Neuronal stem cell (in vitro differentiated cells): Measurements from ENCODE around the gene FOSL2.

ENCODE experiments used
- DNase-seq: peaks from one replicate; pipeline ENCODE4 v3.0.0-alpha.2; 2013; ENCODE audit warnings: low spot score
- H2AFZ ChIP-seq: one replicate; pipeline ENCODE4 v1.6.1; 2013; ENCODE audit warnings: mild to moderate bottlenecking, low read length, inconsistent platforms
- H2AK5ac ChIP-seq: 2 replicates; pipeline ENCODE4 v1.6.1; 2013; ENCODE audit warnings: low read depth, mild to moderate bottlenecking, inconsistent platforms, low read length, moderate library complexity, mixed read lengths
- H2BK120ac ChIP-seq: 2 replicates; pipeline ENCODE4 v1.6.1; 2013; ENCODE audit warnings: low read depth, mild to moderate bottlenecking, inconsistent platforms, low read length, moderate library complexity, mixed read lengths
- H2BK12ac ChIP-seq: one replicate; pipeline ENCODE4 v1.6.1; 2013; ENCODE audit warnings: low read length, inconsistent platforms
- H2BK15ac ChIP-seq: 2 replicates; pipeline ENCODE4 v1.6.1; 2013; ENCODE audit warnings: mild to moderate bottlenecking, low read length, inconsistent platforms, mixed read lengths
- H2BK5ac ChIP-seq: one replicate; pipeline ENCODE4 v1.6.1; 2013; ENCODE audit warnings: inconsistent platforms, mild to moderate bottlenecking, low read length, moderate library complexity
- H3K14ac ChIP-seq: one replicate; pipeline ENCODE4 v1.6.1; 2013; ENCODE audit warnings: low read length, inconsistent platforms
- H3K18ac ChIP-seq: 2 replicates; pipeline ENCODE4 v1.6.1; 2013; ENCODE audit warnings: low read length, inconsistent platforms
- H3K23ac ChIP-seq: 2 replicates; pipeline ENCODE4 v1.6.1; 2013; ENCODE audit warnings: low read depth, mild to moderate bottlenecking, mixed read lengths, low read length, inconsistent platforms; ENCODE audit not compliant: poor library complexity
- H3K27ac ChIP-seq: replicated peaks from 3 replicates; pipeline ENCODE4 v1.5.1; 2013; ENCODE audit warnings: low read length, inconsistent platforms
- H3K27me3 ChIP-seq, 3 experiments: 2 replicates each; pipeline ENCODE4 v1.6.1; 2013; ENCODE audit warnings: low read length in 3 of 3, mild to moderate bottlenecking in 2 of 3, inconsistent platforms in 1 of 3, low read depth in 1 of 3, mixed read lengths in 1 of 3, moderate library complexity in 1 of 3; ENCODE audit not compliant: control insufficient read depth in 3 of 3, insufficient read depth in 3 of 3
- H3K36me3 ChIP-seq, 2 donors: replicated peaks in 1 of 2; 2 replicates each; pipeline ENCODE4 v1.6.1; 2013; ENCODE audit warnings: low read length in 2 of 2; ENCODE audit not compliant: control insufficient read depth in 2 of 2, insufficient read depth in 2 of 2
- H3K4ac ChIP-seq: 2 replicates; pipeline ENCODE4 v1.6.1; 2013; ENCODE audit warnings: inconsistent platforms, mild to moderate bottlenecking, low read length, moderate library complexity
- H3K4me1 ChIP-seq, 2 donors: 1 replicate in 1 of 2; 2 replicates in 1 of 2; pipeline ENCODE4 v1.6.1; 2013; ENCODE audit warnings: low read length in 2 of 2, low read depth in 1 of 2; ENCODE audit not compliant: control insufficient read depth in 2 of 2, insufficient read depth in 1 of 2
- H3K4me2 ChIP-seq: one replicate; pipeline ENCODE4 v1.6.1; 2013; ENCODE audit warnings: mild to moderate bottlenecking, low read length, inconsistent platforms; ENCODE audit not compliant: insufficient read depth, poor library complexity, severe bottlenecking
- H3K4me3 ChIP-seq, 2 donors: 2 replicates each; pipeline ENCODE4 v1.5.1; 2013; ENCODE audit warnings: low read length in 2 of 2, mild to moderate bottlenecking in 2 of 2, inconsistent platforms in 1 of 2, moderate library complexity in 1 of 2
- H3K79me1 ChIP-seq: one replicate; pipeline ENCODE4 v1.6.1; 2013; ENCODE audit warnings: low read depth, mild to moderate bottlenecking, inconsistent platforms, low read length, moderate library complexity
- H3K9ac ChIP-seq: one replicate; pipeline ENCODE4 v1.6.1; 2013; ENCODE audit warnings: mild to moderate bottlenecking, low read depth, low read length, inconsistent platforms; ENCODE audit not compliant: poor library complexity
- H3K9me3 ChIP-seq, 2 donors: replicated peaks in 1 of 2; 2 replicates each; pipeline versions ENCODE3 to v1.6.1; 2013; ENCODE audit warnings: low read length in 2 of 2, mild to moderate bottlenecking in 2 of 2, inconsistent platforms in 1 of 2, low read depth in 1 of 2, mixed read lengths in 1 of 2, moderate library complexity in 1 of 2; ENCODE audit not compliant: control insufficient read depth in 2 of 2, insufficient read depth in 1 of 2
- H4K8ac ChIP-seq: one replicate; pipeline ENCODE4 v1.6.1; 2013; ENCODE audit warnings: low read depth, mild to moderate bottlenecking, inconsistent platforms, low read length, moderate library complexity
- H4K91ac ChIP-seq: one replicate; pipeline ENCODE4 v1.6.1; 2013; ENCODE audit warnings: low read length, low read depth, mild to moderate bottlenecking, inconsistent platforms; ENCODE audit not compliant: poor library complexity
- WGBS, 2 donors: extraction: QIAGEN DNeasy Blood & Tissue Kit; methylation state at CpG; one replicate each; pipeline ENCODE4 v1.1.7; 2013; ENCODE audit warnings: missing lambda C conversion rate in 2 of 2, mixed read lengths in 1 of 2; ENCODE audit not compliant: insufficient read length in 2 of 2, insufficient replicate concordance in 1 of 2; ENCODE audit errors: extremely low coverage in 2 of 2; 5-methylcytosine and 5-hydroxymethylcytosine counted together

FOSL2 gene

GRCh38 chr2:28435814-28436351 is 43.2 kb downstream of the FOSL2 start:
- Histone ChIP-seq H3K23ac (peak overlapping the region; percentile 4), H3K4me2 (no peak overlapping the region), H2BK5ac (no peak overlapping the region), H3K9ac (peak overlapping the region; percentile 1), H4K91ac (no peak overlapping the region), H2BK15ac (no peak overlapping the region), H3K18ac (no peak overlapping the region), H2BK12ac (no peak overlapping the region), H4K8ac (no peak overlapping the region), H3K4ac (no peak overlapping the region), H3K14ac (no peak overlapping the region), H3K79me1 (no peaks in the 10 kb centered on the region), H2AFZ (no peak overlapping the region), H2BK120ac (no peak overlapping the region), H2AK5ac (no peak overlapping the region), H3K27ac (no peak overlapping the region), H3K4me1 (peaks cover 0 to 3% of the 10 kb centered on the region in 2 donors), H3K36me3 (no peaks in the 10 kb centered on the region), H3K9me3 (peaks cover 0 to 3% of the 10 kb centered on the region in 2 donors), H3K4me3 (no peak overlapping the region), H3K27me3 (peaks cover 0 to 4% (median 0%) of the 10 kb centered on the region in 3 experiments)
- DNase-seq: no peak
- WGBS, 2 donors: no CpG with 5 or more reads among the region's 4 CpGs

GRCh38 chr2:28436525-28437051 is 43.9 kb downstream of the FOSL2 start:
- no peak overlapping the region for H3K14ac ChIP-seq
- H3K9me3 ChIP-seq: peaks cover 0 to 3% of the 10 kb centered on the region in 2 donors
- no peaks in the 10 kb centered on the region for H3K36me3 ChIP-seq
- no peak overlapping the region for H3K27ac ChIP-seq
- no peak overlapping the region for H3K4me2 ChIP-seq
- no peak overlapping the region for H4K8ac ChIP-seq
- H3K18ac ChIP-seq: peak overlapping the region; percentile 61
- H3K4ac ChIP-seq: no peak overlapping the region
- H3K23ac ChIP-seq: peak overlapping the region; percentile 52
- no peak for DNase-seq
- no peak overlapping the region for H4K91ac ChIP-seq
- peak overlapping the region; percentile 38 for H2AK5ac ChIP-seq
- H2BK120ac ChIP-seq: no peak overlapping the region
- peak overlapping the region; percentile 19 for H2AFZ ChIP-seq
- WGBS, 2 donors: no CpG with 5 or more reads among the region's 17 CpGs
- no peak overlapping the region for H2BK12ac ChIP-seq
- peak overlapping the region; percentile 10 for H2BK15ac ChIP-seq
- peak overlapping the region in 1 of 2 donors; percentile 56 for H3K4me3 ChIP-seq
- H3K4me1 ChIP-seq: peaks cover 0 to 3% of the 10 kb centered on the region in 2 donors
- peak overlapping the region; percentile 70 for H3K9ac ChIP-seq
- H3K27me3 ChIP-seq: peaks cover 0 to 4% (median 0%) of the 10 kb centered on the region in 3 experiments
- no peaks in the 10 kb centered on the region for H3K79me1 ChIP-seq
- H2BK5ac ChIP-seq: no peak overlapping the region

- no peak for DNase-seq
- H4K91ac ChIP-seq: no peak overlapping the region
- peak overlapping the region; percentile 38 for H2AK5ac ChIP-seq
- peaks cover 0 to 3% of the 10 kb centered on the region in 2 donors for H3K9me3 ChIP-seq
- no peak overlapping the region for H2BK12ac ChIP-seq
- no peak overlapping the region for H3K23ac ChIP-seq
- H3K27me3 ChIP-seq: peaks cover 0 to 4% (median 0%) of the 10 kb centered on the region in 3 experiments
- no peak overlapping the region for H2BK5ac ChIP-seq
- H4K8ac ChIP-seq: no peak overlapping the region
- peaks cover 0 to 3% of the 10 kb centered on the region in 2 donors for H3K4me1 ChIP-seq
- WGBS, 2 donors: no CpG with 5 or more reads among the region's 18 CpGs
- no peaks in the 10 kb centered on the region for H3K36me3 ChIP-seq
- no peak overlapping the region for H3K4me3 ChIP-seq
- no peak overlapping the region for H3K14ac ChIP-seq
- H3K4me2 ChIP-seq: no peak overlapping the region
- H2BK15ac ChIP-seq: no peak overlapping the region
- no peak overlapping the region for H2BK120ac ChIP-seq
- peak overlapping the region; percentile 70 for H3K9ac ChIP-seq
- no peak overlapping the region for H2AFZ ChIP-seq
- no peak overlapping the region for H3K27ac ChIP-seq
- peak overlapping the region; percentile 60 for H3K18ac ChIP-seq
- H3K4ac ChIP-seq: no peak overlapping the region
- no peaks in the 10 kb centered on the region for H3K79me1 ChIP-seq
Measured at GRCh38 chr2:28437149-28437835, 44.6 kb downstream of the FOSL2 start.

GRCh38 chr2:28437918-28438317 is 45.3 kb downstream of the FOSL2 start:
- H2BK12ac ChIP-seq: no peak overlapping the region

More at GRCh38 chr2:28437918-28438317, 45.3 kb downstream of the FOSL2 start:
- H4K8ac ChIP-seq: no peak overlapping the region
- H2BK15ac ChIP-seq: no peak overlapping the region
- no peak overlapping the region for H3K9ac ChIP-seq
- H3K23ac ChIP-seq: no peak overlapping the region
- peak overlapping the region; percentile 58 for H2AFZ ChIP-seq
- H2BK5ac ChIP-seq: no peak overlapping the region
- peaks cover 0 to 3% of the 10 kb centered on the region in 2 donors for H3K4me1 ChIP-seq
- no peak overlapping the region for H4K91ac ChIP-seq
- no peak overlapping the region for H2BK120ac ChIP-seq
- H3K18ac ChIP-seq: no peak overlapping the region
- H3K14ac ChIP-seq: no peak overlapping the region
- DNase-seq: no peak
- H3K27ac ChIP-seq: no peak overlapping the region
- H3K36me3 ChIP-seq: no peaks in the 10 kb centered on the region
- H2AK5ac ChIP-seq: no peak overlapping the region
- no peak overlapping the region for H3K4me3 ChIP-seq
- H3K79me1 ChIP-seq: no peaks in the 10 kb centered on the region
- no CpG with 5 or more reads among the region's 5 CpGs for WGBS, 2 donors
- H3K4me2 ChIP-seq: no peak overlapping the region
- no peak overlapping the region for H3K4ac ChIP-seq
- peaks cover 0 to 4% (median 0%) of the 10 kb centered on the region in 3 experiments for H3K27me3 ChIP-seq
- peaks cover 0 to 3% of the 10 kb centered on the region in 2 donors for H3K9me3 ChIP-seq
